Parathyroid adenoma (tissue), 2 donors: Measurements from ENCODE around the gene SDCBP2.

Experiments used
- H2AFZ ChIP-seq: fragments of 300-600 bp; sonication (generic); one replicate; pipeline ENCODE4 v1.7.0; 2017; ENCODE audit warnings: antibody characterized with exemption, mild to moderate bottlenecking
- H3K27ac ChIP-seq: fragments of 300-600 bp; sonication (generic); one replicate; pipeline ENCODE4 v1.7.0; 2017
- H3K27me3 ChIP-seq: fragments of 300-600 bp; sonication (generic); one replicate; pipeline ENCODE4 v1.7.0; 2017; ENCODE audit warnings: low read length; ENCODE audit not compliant: control insufficient read depth, insufficient read depth
- H3K36me3 ChIP-seq: fragments of 300-600 bp; sonication (generic); one replicate; pipeline ENCODE4 v1.7.0; 2017; ENCODE audit warnings: low read length; ENCODE audit not compliant: control insufficient read depth, insufficient read depth
- H3K4me1 ChIP-seq: fragments of 300-600 bp; sonication (generic); one replicate; pipeline ENCODE4 v1.7.0; 2017; ENCODE audit warnings: control low read depth
- H3K4me2 ChIP-seq: fragments of 300-600 bp; sonication (generic); one replicate; pipeline ENCODE4 v1.7.0; 2017; ENCODE audit warnings: low read length
- H3K4me3 ChIP-seq: fragments of 300-600 bp; sonication (generic); one replicate; pipeline ENCODE4 v1.7.0; 2017; ENCODE audit warnings: low read depth, low read length
- H3K79me2 ChIP-seq: fragments of 300-600 bp; sonication (generic); one replicate; pipeline ENCODE4 v1.7.0; 2017; ENCODE audit warnings: control low read depth
- H3K9ac ChIP-seq: fragments of 300-600 bp; sonication (generic); one replicate; pipeline ENCODE4 v1.7.0; 2017; ENCODE audit warnings: mild to moderate bottlenecking
- H3K9me3 ChIP-seq: fragments of 300-600 bp; sonication (generic); one replicate; pipeline ENCODE4 v1.7.0; 2017; ENCODE audit warnings: low read length; ENCODE audit not compliant: control insufficient read depth
- TF ChIP-seq, protein P1 (sequence below): fragments of 300-600 bp; sonication (generic); IDR thresholded peaks from one replicate; pipeline ENCODE4 v1.7.0; 2017; ENCODE audit warnings: antibody characterized with exemption, mild to moderate bottlenecking
- donor health status: primary hyperparathyroidism.

Gene SDCBP2

DNA sequence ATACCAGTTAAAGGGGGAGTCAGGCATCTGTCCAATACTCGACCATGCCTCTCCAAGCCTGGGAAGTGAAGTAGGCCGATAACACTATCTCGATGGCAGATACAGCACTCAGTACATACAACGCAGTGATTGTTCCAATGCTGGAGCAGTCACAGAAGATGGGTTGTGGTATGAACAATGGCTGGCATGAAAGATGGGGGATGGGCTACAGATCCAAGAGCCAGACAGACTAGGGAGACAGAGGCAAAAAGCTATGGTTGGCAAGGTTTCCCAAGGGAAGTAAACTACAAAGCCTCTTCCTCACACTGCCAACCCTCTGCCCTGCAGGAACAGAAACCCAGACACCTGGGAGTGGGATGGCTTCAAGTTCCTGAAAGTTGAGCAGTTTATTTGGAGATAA is 44.7 kb upstream of the SDCBP2 start:
- no peak overlapping the region for H3K4me3 ChIP-seq
- no peak overlapping the region for H2AFZ ChIP-seq
- TF ChIP-seq, protein P1, sequence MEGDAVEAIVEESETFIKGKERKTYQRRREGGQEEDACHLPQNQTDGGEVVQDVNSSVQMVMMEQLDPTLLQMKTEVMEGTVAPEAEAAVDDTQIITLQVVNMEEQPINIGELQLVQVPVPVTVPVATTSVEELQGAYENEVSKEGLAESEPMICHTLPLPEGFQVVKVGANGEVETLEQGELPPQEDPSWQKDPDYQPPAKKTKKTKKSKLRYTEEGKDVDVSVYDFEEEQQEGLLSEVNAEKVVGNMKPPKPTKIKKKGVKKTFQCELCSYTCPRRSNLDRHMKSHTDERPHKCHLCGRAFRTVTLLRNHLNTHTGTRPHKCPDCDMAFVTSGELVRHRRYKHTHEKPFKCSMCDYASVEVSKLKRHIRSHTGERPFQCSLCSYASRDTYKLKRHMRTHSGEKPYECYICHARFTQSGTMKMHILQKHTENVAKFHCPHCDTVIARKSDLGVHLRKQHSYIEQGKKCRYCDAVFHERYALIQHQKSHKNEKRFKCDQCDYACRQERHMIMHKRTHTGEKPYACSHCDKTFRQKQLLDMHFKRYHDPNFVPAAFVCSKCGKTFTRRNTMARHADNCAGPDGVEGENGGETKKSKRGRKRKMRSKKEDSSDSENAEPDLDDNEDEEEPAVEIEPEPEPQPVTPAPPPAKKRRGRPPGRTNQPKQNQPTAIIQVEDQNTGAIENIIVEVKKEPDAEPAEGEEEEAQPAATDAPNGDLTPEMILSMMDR = no peak
- no peaks in the 10 kb centered on the region for H3K36me3 ChIP-seq
- H3K4me2 ChIP-seq = no peak overlapping the region
- no peak overlapping the region for H3K27ac ChIP-seq
- H3K4me1 ChIP-seq = peaks cover 13% of the 10 kb centered on the region
- no peaks in the 10 kb centered on the region for H3K27me3 ChIP-seq
- H3K79me2 ChIP-seq = peaks cover 8% of the 10 kb centered on the region
- no peaks in the 10 kb centered on the region for H3K9me3 ChIP-seq
- H3K9ac ChIP-seq = no peak overlapping the region

DNA sequence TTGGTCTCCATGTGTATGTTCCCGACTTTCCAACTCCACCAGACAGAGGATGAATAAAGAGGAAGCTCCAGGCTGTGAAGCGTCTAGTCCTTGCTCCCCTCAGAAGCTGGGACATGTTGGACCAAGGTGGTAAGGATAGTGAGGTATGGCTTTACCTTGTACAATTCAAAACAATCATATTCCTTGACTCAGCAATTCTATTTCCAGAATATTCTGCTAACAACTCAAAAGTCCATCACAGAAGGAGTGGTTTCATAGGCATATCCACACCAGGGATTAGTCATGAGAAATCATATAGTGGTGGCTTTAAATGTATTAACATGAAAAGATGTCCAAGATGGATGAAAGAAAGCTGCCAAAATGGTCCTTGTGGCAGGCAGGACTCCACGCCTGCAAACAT is 44.1 kb upstream of the SDCBP2 start:
- H3K9ac ChIP-seq = no peak overlapping the region
- no peak overlapping the region for H3K27ac ChIP-seq
- no peaks in the 10 kb centered on the region for H3K27me3 ChIP-seq
- no peaks in the 10 kb centered on the region for H3K36me3 ChIP-seq
- H3K4me2 ChIP-seq = no peak overlapping the region
- peaks cover 13% of the 10 kb centered on the region for H3K4me1 ChIP-seq
- no peak overlapping the region for H2AFZ ChIP-seq
- TF ChIP-seq, protein P1 = no peak
- no peaks in the 10 kb centered on the region for H3K9me3 ChIP-seq
- no peak overlapping the region for H3K4me3 ChIP-seq
- H3K79me2 ChIP-seq = peaks cover 3% of the 10 kb centered on the region

DNA sequence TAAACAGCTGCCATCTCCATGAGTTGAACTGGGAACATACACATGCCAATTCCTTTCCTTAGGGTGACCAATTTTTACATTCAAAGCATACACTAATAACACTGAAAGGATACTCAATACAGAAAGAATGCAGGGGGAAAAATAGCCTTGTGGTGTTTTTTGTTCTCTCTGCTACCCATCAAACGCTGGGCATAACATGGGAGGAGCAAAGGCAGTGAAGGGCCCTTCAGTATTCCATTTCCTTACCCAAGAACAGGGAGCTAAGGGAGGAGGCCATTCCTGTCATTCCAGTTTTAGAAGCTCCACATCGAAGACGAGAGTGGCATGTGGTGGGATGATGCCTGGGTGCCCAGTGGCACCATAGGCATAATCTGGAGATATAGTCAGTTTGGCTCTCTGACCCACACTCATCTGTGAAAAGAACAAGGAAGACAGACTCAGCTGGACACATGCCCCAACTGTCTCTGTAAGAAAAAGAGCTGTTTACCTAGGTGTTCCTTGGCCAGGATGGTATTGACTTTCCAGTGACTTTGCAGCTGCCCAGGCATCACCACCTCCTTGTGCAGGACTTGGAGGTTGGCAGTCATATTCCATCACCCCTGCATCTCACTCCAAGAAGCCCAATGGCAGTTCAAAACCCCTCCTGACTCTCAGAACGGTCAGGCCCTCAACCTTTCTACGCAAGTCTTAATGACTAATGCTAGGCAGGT is 43.0 kb upstream of the SDCBP2 start:
- Histone ChIP-seq H3K36me3 (no peaks in the 10 kb centered on the region), H3K27me3 (no peaks in the 10 kb centered on the region), H2AFZ (no peak overlapping the region), H3K4me2 (no peak overlapping the region), H3K9ac (no peak overlapping the region), H3K4me3 (no peak overlapping the region), H3K79me2 (peaks cover 3% of the 10 kb centered on the region), H3K27ac (no peak overlapping the region), H3K9me3 (no peaks in the 10 kb centered on the region), H3K4me1 (peaks cover 13% of the 10 kb centered on the region)
- TF ChIP-seq, protein P1 = no peak

DNA sequence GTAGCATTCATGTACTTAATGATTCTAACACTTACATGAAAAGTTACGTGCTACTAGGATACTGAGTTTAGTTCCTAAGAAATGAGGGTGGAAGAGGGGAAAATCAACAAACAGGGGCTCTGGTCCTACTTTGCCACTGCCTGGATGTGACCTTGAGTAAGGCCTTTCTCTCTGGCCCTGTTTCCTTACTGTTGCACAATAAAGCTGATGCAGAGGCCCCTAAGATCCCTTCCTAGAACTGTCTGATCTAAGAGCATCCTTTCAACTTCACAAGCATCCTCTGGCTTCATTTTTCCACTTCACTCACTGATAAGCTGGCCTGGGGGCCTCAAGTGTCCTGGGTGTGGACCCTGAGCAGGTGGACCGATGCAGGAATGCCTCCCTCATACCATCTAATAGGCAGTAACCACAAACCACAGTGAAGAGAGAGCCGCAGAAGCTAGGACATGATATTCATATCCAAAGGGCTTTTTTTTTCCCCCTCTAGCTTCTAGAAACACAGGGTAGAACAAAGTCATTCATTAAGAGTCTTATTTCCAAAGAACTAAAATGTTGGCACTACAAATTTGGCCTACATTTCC is 42.4 kb upstream of the SDCBP2 start:
- Histone ChIP-seq H3K4me1 (peaks cover 12% of the 10 kb centered on the region), H3K36me3 (no peaks in the 10 kb centered on the region), H3K4me2 (no peak overlapping the region), H3K27ac (no peak overlapping the region), H3K9ac (no peak overlapping the region), H2AFZ (no peak overlapping the region), H3K9me3 (no peaks in the 10 kb centered on the region), H3K4me3 (no peak overlapping the region), H3K27me3 (no peaks in the 10 kb centered on the region), H3K79me2 (peaks cover 3% of the 10 kb centered on the region)
- TF ChIP-seq, protein P1 = no peak
